HG02852 (cell line): ENCODE measurements around the gene PRKD3.
"Not testable (repeated sequence)": the region's sequence is repeated elsewhere in the genome, so short reads cannot be mapped to it uniquely, and the experiment has no call there.

ENCODE experiments used
- ATAC-seq: cut with Tn5 transposase; IDR thresholded peaks from one replicate; pipeline ENCODE4 v1.9.1; 2021; ENCODE audit warnings: mild to moderate bottlenecking, moderate library complexity; ENCODE audit not compliant: unreplicated experiment

The PRKD3 gene

DNA sequence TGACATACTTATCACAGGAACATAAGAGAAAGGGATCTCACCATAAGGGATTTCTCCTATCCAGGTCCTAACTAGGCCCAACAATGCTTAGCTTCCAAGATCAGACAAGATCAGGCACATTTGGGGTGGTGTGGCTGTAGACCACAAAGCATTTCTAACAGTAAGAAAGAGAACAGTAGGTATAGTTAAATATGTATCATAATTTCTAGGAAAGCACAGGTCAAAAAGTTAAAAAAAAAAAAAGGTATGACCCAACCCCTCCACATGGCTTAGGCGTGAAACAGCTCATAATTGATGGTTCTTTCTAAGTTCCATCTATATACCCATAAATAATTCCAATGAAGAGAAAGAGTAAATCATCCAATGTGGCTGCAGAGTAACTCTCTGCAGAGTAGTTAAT, 6.9 kb downstream of the PRKD3 start:
- no peak for ATAC-seq

GRCh38 chr2:37316181-37316580, 8.5 kb downstream of the PRKD3 start:
- no peak for ATAC-seq

- no peak for ATAC-seq
Observed at GRCh38 chr2:37315364-37315763, 9.3 kb downstream of the PRKD3 start.

DNA sequence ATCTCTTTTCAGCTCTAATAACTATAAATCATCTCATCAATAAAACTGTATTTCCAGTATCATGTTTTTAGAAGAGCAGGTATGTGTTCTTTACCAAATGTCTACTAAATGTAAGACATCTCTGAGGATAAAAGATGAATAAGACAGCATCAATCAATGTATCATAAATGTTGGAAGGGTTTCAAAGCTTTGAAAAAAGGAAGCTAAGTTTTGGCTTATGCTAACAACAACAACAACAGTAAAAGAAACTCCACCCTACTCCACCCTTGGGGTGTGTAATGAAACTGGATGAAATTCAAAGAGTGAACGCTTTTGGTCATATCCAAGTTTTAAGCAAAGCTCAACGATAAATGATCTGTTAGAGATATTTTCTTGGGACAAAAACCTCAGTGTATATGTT, 17.1 kb downstream of the PRKD3 start:
- no peak for ATAC-seq

DNA sequence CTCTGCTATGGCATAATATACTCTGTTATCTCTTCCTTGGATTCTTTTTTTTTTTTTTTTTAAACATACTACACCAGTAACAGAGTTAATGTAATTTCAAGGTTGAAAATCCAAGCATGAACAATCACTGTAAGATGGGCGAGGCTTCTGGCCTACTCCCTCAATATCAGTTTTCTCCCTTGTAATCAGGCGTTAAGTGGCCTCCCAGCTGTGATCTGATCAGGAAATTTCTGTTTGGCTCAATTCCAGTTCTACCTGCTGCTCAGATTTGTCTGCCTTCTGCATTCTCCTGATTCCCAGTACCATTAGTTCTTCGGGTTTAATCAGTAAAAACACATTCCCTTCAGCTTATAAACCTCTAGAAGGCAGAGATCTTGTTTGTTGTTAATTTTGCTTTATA, 18.6 kb downstream of the PRKD3 start:
- ATAC-seq = no peak

GRCh38 chr2:37302701-37303252, 21.9 kb downstream of the PRKD3 start:
- ATAC-seq = no peak

GRCh38 chr2:37301408-37301807, 23.2 kb downstream of the PRKD3 start:
- ATAC-seq = no peak

- no peak for ATAC-seq
Observed at GRCh38 chr2:37300578-37300977, 24.1 kb downstream of the PRKD3 start.

DNA sequence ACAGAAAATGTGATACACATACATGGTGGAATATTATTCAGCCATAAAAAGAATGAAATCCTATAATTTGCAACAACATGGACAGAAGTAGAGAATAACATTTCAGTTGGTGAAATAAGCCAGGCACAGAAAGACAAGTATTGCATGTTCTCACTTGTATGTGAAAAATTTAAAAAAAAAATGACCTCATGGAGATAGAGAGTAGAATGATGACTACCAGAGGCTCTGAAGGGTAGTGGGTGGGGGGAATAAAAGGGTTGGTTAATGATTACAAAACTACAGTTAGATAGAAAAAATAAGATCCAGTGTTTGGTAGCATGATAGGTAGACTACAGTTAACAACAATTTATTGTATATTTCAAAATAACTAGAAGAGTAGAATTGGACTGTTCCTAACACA, 24.5 kb downstream of the PRKD3 start:
- no peak for ATAC-seq

DNA sequence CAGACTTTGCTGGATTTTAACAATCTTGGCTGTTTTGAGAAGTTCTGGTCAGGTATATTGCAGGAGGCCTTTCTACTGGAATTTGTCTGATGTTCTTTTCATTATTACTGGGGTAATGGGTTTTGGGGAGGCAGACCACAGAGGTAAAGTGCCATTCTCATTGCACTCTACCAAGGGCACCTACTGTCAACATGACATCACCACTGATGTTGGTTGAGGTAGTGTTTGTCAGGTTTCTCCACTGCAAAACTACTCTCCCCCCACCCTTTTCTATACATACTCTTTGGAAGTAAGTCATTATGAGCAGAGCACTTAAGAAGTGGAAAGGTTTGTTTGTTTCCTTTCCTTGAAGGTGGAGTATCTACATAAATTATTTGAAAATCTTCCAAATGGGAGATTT, 27.0 kb downstream of the PRKD3 start:
- no peak for ATAC-seq

GRCh38 chr2:37295469-37296073, 29.1 kb downstream of the PRKD3 start:
- no peak for ATAC-seq

DNA sequence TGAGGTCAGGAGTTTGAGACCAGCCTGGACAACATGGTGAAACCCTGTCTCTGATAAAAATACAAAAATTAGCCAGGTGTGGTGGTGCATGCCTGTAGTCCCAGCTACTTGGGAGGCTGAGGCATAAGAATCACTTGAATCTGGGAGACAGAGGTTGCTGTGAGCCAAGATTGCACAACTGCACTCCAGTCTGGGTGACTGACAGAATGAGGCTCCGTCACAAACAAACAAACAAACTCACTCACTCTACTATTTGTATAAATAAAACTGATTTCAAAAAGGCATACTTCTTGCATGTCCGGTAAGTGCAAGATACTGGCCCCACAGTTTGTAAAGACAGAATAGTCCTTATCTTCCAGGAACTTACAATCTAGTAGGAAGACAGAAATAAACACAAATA, 29.8 kb downstream of the PRKD3 start:
- ATAC-seq = not testable (repeated sequence)

GRCh38 chr2:37291680-37292079, 33.0 kb downstream of the PRKD3 start:
- ATAC-seq = no peak

DNA sequence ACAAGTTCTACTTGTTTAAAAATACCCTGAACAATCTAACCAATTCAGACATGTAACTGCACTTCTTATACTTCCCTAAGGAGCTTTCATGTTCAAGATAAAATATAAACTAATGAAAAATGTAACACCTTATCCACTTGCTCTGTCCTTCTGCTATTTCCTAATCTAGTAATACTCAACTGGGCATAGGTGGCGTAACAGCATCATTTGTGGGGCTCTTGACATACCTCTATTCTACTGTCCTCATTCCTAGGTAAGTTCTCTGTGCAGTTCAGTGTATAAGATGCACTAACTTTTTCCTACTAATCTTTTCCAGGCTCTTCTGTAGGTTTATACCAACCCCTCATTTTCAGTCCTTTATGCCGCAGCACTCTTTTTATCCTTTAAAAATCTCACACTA, 36.7 kb downstream of the PRKD3 start:
- ATAC-seq = no peak

DNA sequence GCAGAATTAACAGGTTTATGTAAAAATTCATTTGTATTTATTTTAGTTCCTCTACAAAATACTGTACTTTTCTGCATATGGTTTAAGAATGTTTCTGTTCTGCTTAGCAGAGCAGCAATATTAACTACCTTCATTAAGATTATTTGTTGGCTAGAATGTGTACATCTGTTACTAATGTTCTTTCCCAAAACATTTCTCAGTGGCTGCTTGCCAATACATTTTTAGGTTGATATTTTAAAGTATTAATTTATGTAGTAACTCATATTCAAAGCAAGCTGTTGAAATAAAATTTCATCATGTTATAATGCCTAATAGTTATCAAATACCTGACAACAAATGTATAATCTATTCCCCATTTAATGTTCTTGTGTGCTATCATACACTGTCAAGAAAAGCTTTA, 40.3 kb downstream of the PRKD3 start:
- no peak for ATAC-seq

- no peak for ATAC-seq
Observed at GRCh38 chr2:37283207-37283606, 41.4 kb downstream of the PRKD3 start.

- ATAC-seq = no peak
Observed at GRCh38 chr2:37282746-37283145, 41.9 kb downstream of the PRKD3 start.

DNA sequence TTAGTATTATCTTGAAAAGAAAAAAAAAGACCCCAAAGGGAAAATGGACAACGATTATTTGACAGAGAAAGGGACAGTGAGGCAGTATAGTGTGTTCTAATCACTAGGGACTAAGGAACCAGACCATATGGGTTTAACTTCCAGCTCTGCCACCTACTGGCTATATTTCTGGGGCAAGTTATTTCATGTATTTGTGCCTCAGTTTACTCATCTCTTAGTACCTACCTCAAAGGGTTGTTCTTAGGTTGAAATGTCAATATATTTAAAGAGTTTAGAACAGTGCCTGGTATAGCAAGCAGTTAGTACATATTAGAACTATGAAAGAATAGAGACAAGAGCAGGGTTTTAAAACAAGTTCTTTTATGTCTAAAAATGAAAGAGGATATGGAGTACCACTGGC, 42.7 kb downstream of the PRKD3 start:
- no peak for ATAC-seq

DNA sequence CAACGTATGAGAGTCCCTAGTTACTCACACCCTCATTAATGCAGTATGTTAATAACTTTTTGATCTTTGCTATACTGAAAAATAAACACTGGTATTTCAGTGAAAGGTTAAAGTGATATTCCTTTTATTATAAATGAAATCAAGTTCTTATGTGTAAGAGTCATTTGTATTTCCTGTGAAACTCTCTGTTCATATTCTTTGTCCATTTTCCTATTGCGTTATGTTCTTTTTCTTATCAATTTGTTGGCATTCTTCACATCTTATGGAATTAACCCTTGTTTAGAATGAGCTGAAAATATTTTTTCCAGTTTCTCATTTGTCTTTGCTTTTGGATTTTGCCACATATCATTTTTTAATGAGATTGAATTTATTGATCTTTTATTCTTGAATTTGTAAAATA, 48.3 kb downstream of the PRKD3 start:
- no peak for ATAC-seq
